NCI-H1436 treated with DMSO at 0.1 percent for 48 hours (cell line): ENCODE data around the gene ZNHIT2.

Experiments
- DNase-seq: peaks from one replicate; lab custom pipeline; 2025; lab: John Stamatoyannopoulos, UW

Gene ZNHIT2

GRCh38 chr11:65134240-65134951, 16.9 kb upstream of the ZNHIT2 start, which contains the start of gene SYVN1:
SYVN1 (minus strand) TSS chr11:65134519; CDS start chr11:65133601, 918 bp downstream.
- peak; percentile 59 for DNase-seq

GRCh38 chr11:65133724-65134123, 16.2 kb upstream of the ZNHIT2 start:
- no peak for DNase-seq

- no peak for DNase-seq
These were observed 15.6 kb upstream of the ZNHIT2 start for GRCh38 chr11:65132988-65133700.

- no peak for DNase-seq
These were observed 14.9 kb upstream of the ZNHIT2 start for GRCh38 chr11:65132238-65132987.

GRCh38 chr11:65131895-65132237, 14.4 kb upstream of the ZNHIT2 start:
- DNase-seq, result no peak

- no peak for DNase-seq
These were observed 13.9 kb upstream of the ZNHIT2 start for GRCh38 chr11:65131417-65131776.

- DNase-seq, result no peak
These were observed 13.3 kb upstream of the ZNHIT2 start for GRCh38 chr11:65130631-65131416.

- DNase-seq, result no peak
These were observed 12.3 kb upstream of the ZNHIT2 start for GRCh38 chr11:65129649-65130441.

GRCh38 chr11:65128182-65129145, 11.0 kb upstream of the ZNHIT2 start:
- DNase-seq, result no peak

GRCh38 chr11:65127473-65128181, 10.1 kb upstream of the ZNHIT2 start:
- DNase-seq, result no peak

GRCh38 chr11:65126624-65127274, 9.2 kb upstream of the ZNHIT2 start:
- DNase-seq, result no peak

- no peak for DNase-seq
These were observed 7.9 kb upstream of the ZNHIT2 start for GRCh38 chr11:65125197-65126056.

GRCh38 chr11:65124480-65125196, 7.1 kb upstream of the ZNHIT2 start:
- no peak for DNase-seq

- peak; percentile 85 for DNase-seq
These were observed 4.6 kb upstream of the ZNHIT2 start, which contains the start of the genes FAU and MRPL49 for GRCh38 chr11:65121865-65122696. FAU (minus strand) TSS chr11:65122134; CDS start chr11:65121813, 321 bp downstream. MRPL49 (plus strand) TSS chr11:65122321; CDS start chr11:65122347, 26 bp downstream.

GRCh38 chr11:65121447-65121864, 4.0 kb upstream of the ZNHIT2 start:
- no peak for DNase-seq

- DNase-seq, result no peak
These were observed 3.3 kb upstream of the ZNHIT2 start for GRCh38 chr11:65120831-65121230.
